ENCODE data around the gene GGT7.

GGT7 gene

GRCh38 chr20:34848597-34848996, 24.1 kb downstream of the GGT7 start:
- Histone ChIP-seq H3K18ac (ENCODE audit: low read length) (no peak overlapping the region), H4K8ac (ENCODE audit: low read depth, low read length) (no peak overlapping the region), H4K91ac (ENCODE audit: low read depth, low read length, poor library complexity) (no peak overlapping the region), H3K23ac (ENCODE audit: low read depth, low read length, poor library complexity) (no peak overlapping the region), H3K4me3 (ENCODE audit: low read length in 2 of 2) (no peak overlapping the region), H2BK120ac (ENCODE audit: low read depth, low read length) (no peak overlapping the region), H2BK5ac (ENCODE audit: low read length) (no peak overlapping the region), H2BK12ac (ENCODE audit: low read length) (no peak overlapping the region), H3K27me3 (ENCODE audit: control insufficient read depth in 3 of 3, insufficient read depth in 3 of 3, low read depth in 1 of 3, low read length in 3 of 3) (no peaks in the 10 kb centered on the region), H3K14ac (ENCODE audit: low read length) (no peak overlapping the region), H3K27ac (replicated peaks; ENCODE audit: low read length) (no peak overlapping the region), H3K9me3 (replicated peaks in 1 of 2; ENCODE audit: control insufficient read depth in 2 of 2, insufficient read depth in 1 of 2, low read depth in 1 of 2, low read length in 2 of 2) (no peaks in the 10 kb centered on the region), H3K9ac (ENCODE audit: low read depth, low read length, poor library complexity) (no peak overlapping the region), H3K79me1 (ENCODE audit: low read depth, low read length) (no peaks in the 10 kb centered on the region), H2AFZ (ENCODE audit: low read length) (no peak overlapping the region), H2AK5ac (ENCODE audit: low read depth, low read length) (no peak overlapping the region), H3K4ac (ENCODE audit: low read length) (no peak overlapping the region), H2BK15ac (ENCODE audit: low read length) (no peak overlapping the region), H3K4me1 (ENCODE audit: control insufficient read depth in 2 of 2, insufficient read depth in 1 of 2, low read depth in 1 of 2, low read length in 2 of 2) (no peaks in the 10 kb centered on the region), H3K4me2 (ENCODE audit: insufficient read depth, low read length, poor library complexity, severe bottlenecking) (no peak overlapping the region), H3K36me3 (replicated peaks in 1 of 2; ENCODE audit: control insufficient read depth in 2 of 2, insufficient read depth in 2 of 2, low read length in 2 of 2) (peaks cover 22 to 67% of the 10 kb centered on the region in 2 donors)
- no peak for DNase-seq (ENCODE audit: low spot score)
- WGBS, 2 donors (ENCODE audit: extremely low coverage in 2 of 2, insufficient read length in 2 of 2, insufficient replicate concordance in 1 of 2), result no CpG with 5 or more reads among the region's 5 CpGs

DNA sequence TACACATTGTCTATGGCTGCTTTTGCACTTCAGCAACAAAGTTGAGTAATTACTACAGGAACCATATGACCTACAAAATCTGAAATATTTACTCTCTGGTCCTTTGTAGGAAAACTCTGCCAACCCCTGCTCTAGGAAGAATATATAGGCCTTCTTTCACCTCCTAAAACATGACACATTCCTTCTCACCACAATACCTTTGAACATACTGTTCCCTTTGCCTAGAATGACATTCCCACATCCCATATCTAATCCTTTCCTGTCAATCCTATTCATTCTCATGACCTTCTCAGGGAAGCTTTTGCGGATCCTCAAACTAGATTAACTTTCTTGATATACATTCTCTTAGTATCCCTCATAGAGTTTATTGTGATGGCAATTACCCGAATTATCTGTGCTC, 29.2 kb downstream of the GGT7 start:
- H3K27ac ChIP-seq (replicated peaks; ENCODE audit: low read length), result no peak overlapping the region
- no CpG with 5 or more reads among the region's 2 CpGs for WGBS, 2 donors (ENCODE audit: extremely low coverage in 2 of 2, insufficient read length in 2 of 2, insufficient replicate concordance in 1 of 2)
- H2BK15ac ChIP-seq (ENCODE audit: low read length), result no peak overlapping the region
- H2BK120ac ChIP-seq (ENCODE audit: low read depth, low read length), result no peak overlapping the region
- H3K4me2 ChIP-seq (ENCODE audit: insufficient read depth, low read length, poor library complexity, severe bottlenecking), result no peak overlapping the region
- no peak overlapping the region for H3K4ac ChIP-seq (ENCODE audit: low read length)
- no peak overlapping the region for H3K18ac ChIP-seq (ENCODE audit: low read length)
- H2AFZ ChIP-seq (ENCODE audit: low read length), result no peak overlapping the region
- no peak overlapping the region for H3K23ac ChIP-seq (ENCODE audit: low read depth, low read length, poor library complexity)
- H3K79me1 ChIP-seq (ENCODE audit: low read depth, low read length), result no peaks in the 10 kb centered on the region
- H3K4me3 ChIP-seq (ENCODE audit: low read length in 2 of 2), result no peak overlapping the region
- no peak overlapping the region for H4K91ac ChIP-seq (ENCODE audit: low read depth, low read length, poor library complexity)
- no peak overlapping the region for H2BK5ac ChIP-seq (ENCODE audit: low read length)
- H4K8ac ChIP-seq (ENCODE audit: low read depth, low read length), result no peak overlapping the region
- no peak overlapping the region for H3K9ac ChIP-seq (ENCODE audit: low read depth, low read length, poor library complexity)
- H3K9me3 ChIP-seq (replicated peaks in 1 of 2; ENCODE audit: control insufficient read depth in 2 of 2, insufficient read depth in 1 of 2, low read depth in 1 of 2, low read length in 2 of 2), result no peaks in the 10 kb centered on the region
- no peak overlapping the region for H2AK5ac ChIP-seq (ENCODE audit: low read depth, low read length)
- no peaks in the 10 kb centered on the region for H3K4me1 ChIP-seq (ENCODE audit: control insufficient read depth in 2 of 2, insufficient read depth in 1 of 2, low read depth in 1 of 2, low read length in 2 of 2)
- no peaks in the 10 kb centered on the region for H3K27me3 ChIP-seq (ENCODE audit: control insufficient read depth in 3 of 3, insufficient read depth in 3 of 3, low read depth in 1 of 3, low read length in 3 of 3)
- no peak for DNase-seq (ENCODE audit: low spot score)
- H3K36me3 ChIP-seq (replicated peaks in 1 of 2; ENCODE audit: control insufficient read depth in 2 of 2, insufficient read depth in 2 of 2, low read length in 2 of 2), result peaks cover 3 to 24% of the 10 kb centered on the region in 2 donors
- H3K14ac ChIP-seq (ENCODE audit: low read length), result no peak overlapping the region
- H2BK12ac ChIP-seq (ENCODE audit: low read length), result no peak overlapping the region

DNA sequence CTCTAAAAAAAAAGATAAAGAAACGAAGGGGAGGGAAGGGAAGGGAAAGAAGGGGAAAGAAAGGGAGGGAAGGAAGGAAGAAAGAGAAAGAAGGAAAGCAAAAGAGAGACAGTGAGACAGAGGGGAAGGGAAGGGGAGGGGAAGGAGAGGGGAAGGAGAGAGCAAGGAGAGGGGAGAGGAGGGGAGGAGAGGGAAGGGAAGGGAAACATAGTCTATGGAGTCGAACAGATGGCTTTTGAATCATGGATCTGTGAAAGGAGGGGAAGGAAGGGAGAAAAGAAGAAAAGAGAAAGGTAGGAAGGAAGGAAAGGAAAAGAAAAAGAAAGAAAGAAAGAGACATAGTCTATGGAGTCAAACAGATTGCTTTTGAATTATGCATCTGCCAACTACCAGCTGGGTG, 30.5 kb downstream of the GGT7 start:
- H3K27ac ChIP-seq (replicated peaks; ENCODE audit: low read length), result no peak overlapping the region
- no peak overlapping the region for H2BK120ac ChIP-seq (ENCODE audit: low read depth, low read length)
- H3K4me2 ChIP-seq (ENCODE audit: insufficient read depth, low read length, poor library complexity, severe bottlenecking), result no peak overlapping the region
- no peak overlapping the region for H4K91ac ChIP-seq (ENCODE audit: low read depth, low read length, poor library complexity)
- H3K23ac ChIP-seq (ENCODE audit: low read depth, low read length, poor library complexity), result no peak overlapping the region
- H3K9ac ChIP-seq (ENCODE audit: low read depth, low read length, poor library complexity), result no peak overlapping the region
- H3K14ac ChIP-seq (ENCODE audit: low read length), result no peak overlapping the region
- H3K36me3 ChIP-seq (replicated peaks in 1 of 2; ENCODE audit: control insufficient read depth in 2 of 2, insufficient read depth in 2 of 2, low read length in 2 of 2), result peaks cover 3 to 15% of the 10 kb centered on the region in 2 donors
- no peak overlapping the region for H3K4ac ChIP-seq (ENCODE audit: low read length)
- no peak overlapping the region for H2BK15ac ChIP-seq (ENCODE audit: low read length)
- H2AK5ac ChIP-seq (ENCODE audit: low read depth, low read length), result no peak overlapping the region
- no peak overlapping the region for H4K8ac ChIP-seq (ENCODE audit: low read depth, low read length)
- no peak overlapping the region for H2BK5ac ChIP-seq (ENCODE audit: low read length)
- no peak overlapping the region for H2BK12ac ChIP-seq (ENCODE audit: low read length)
- DNase-seq (ENCODE audit: low spot score), result no peak
- WGBS, 2 donors (ENCODE audit: extremely low coverage in 2 of 2, insufficient read length in 2 of 2, insufficient replicate concordance in 1 of 2), result no CpG with 5 or more reads among the region's 2 CpGs
- no peak overlapping the region for H3K4me3 ChIP-seq (ENCODE audit: low read length in 2 of 2)
- no peaks in the 10 kb centered on the region for H3K79me1 ChIP-seq (ENCODE audit: low read depth, low read length)
- no peak overlapping the region for H3K18ac ChIP-seq (ENCODE audit: low read length)
- H3K27me3 ChIP-seq (ENCODE audit: control insufficient read depth in 3 of 3, insufficient read depth in 3 of 3, low read depth in 1 of 3, low read length in 3 of 3), result no peaks in the 10 kb centered on the region
- H2AFZ ChIP-seq (ENCODE audit: low read length), result no peak overlapping the region
- no peaks in the 10 kb centered on the region for H3K4me1 ChIP-seq (ENCODE audit: control insufficient read depth in 2 of 2, insufficient read depth in 1 of 2, low read depth in 1 of 2, low read length in 2 of 2)
- no peaks in the 10 kb centered on the region for H3K9me3 ChIP-seq (replicated peaks in 1 of 2; ENCODE audit: control insufficient read depth in 2 of 2, insufficient read depth in 1 of 2, low read depth in 1 of 2, low read length in 2 of 2)

DNA sequence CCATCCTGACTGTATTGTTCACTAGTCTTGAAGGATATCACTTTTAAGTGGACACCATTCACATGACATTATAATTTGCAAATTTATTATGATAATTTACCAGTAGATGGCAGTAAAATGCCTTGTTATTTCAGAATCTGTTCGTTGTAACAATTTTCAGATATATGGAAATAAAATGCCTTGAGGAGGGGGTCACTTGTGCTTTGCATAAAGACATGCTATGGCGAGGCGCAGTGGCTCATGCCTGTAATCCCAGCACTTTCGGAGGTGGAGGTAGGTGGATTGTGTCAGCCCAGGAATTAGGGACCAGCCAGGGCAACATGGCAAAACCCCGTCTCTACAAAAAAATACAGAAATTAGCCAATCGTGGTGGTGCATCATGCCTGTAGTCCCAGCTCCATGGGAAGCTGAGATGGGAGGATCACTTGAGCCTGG, 38.2 kb downstream of the GGT7 start:
- Histone ChIP-seq H2BK12ac (ENCODE audit: low read length) (no peak overlapping the region), H3K18ac (ENCODE audit: low read length) (no peak overlapping the region), H3K14ac (ENCODE audit: low read length) (no peak overlapping the region), H3K4me3 (ENCODE audit: low read length in 2 of 2) (no peak overlapping the region), H3K9me3 (replicated peaks in 1 of 2; ENCODE audit: control insufficient read depth in 2 of 2, insufficient read depth in 1 of 2, low read depth in 1 of 2, low read length in 2 of 2) (peaks cover 0 to 2% of the 10 kb centered on the region in 2 donors), H3K4me1 (ENCODE audit: control insufficient read depth in 2 of 2, insufficient read depth in 1 of 2, low read depth in 1 of 2, low read length in 2 of 2) (no peaks in the 10 kb centered on the region), H4K8ac (ENCODE audit: low read depth, low read length) (no peak overlapping the region), H3K23ac (ENCODE audit: low read depth, low read length, poor library complexity) (no peak overlapping the region), H2BK15ac (ENCODE audit: low read length) (no peak overlapping the region), H2BK120ac (ENCODE audit: low read depth, low read length) (no peak overlapping the region), H3K79me1 (ENCODE audit: low read depth, low read length) (no peaks in the 10 kb centered on the region), H3K36me3 (replicated peaks in 1 of 2; ENCODE audit: control insufficient read depth in 2 of 2, insufficient read depth in 2 of 2, low read length in 2 of 2) (no peaks in the 10 kb centered on the region), H2AFZ (ENCODE audit: low read length) (no peak overlapping the region), H3K27me3 (ENCODE audit: control insufficient read depth in 3 of 3, insufficient read depth in 3 of 3, low read depth in 1 of 3, low read length in 3 of 3) (no peaks in the 10 kb centered on the region), H2AK5ac (ENCODE audit: low read depth, low read length) (no peak overlapping the region), H3K4me2 (ENCODE audit: insufficient read depth, low read length, poor library complexity, severe bottlenecking) (no peak overlapping the region), H3K9ac (ENCODE audit: low read depth, low read length, poor library complexity) (no peak overlapping the region), H2BK5ac (ENCODE audit: low read length) (no peak overlapping the region), H3K4ac (ENCODE audit: low read length) (no peak overlapping the region), H3K27ac (replicated peaks; ENCODE audit: low read length) (no peak overlapping the region), H4K91ac (ENCODE audit: low read depth, low read length, poor library complexity) (no peak overlapping the region)
- no peak for DNase-seq (ENCODE audit: low spot score)
- WGBS, 2 donors (ENCODE audit: extremely low coverage in 2 of 2, insufficient read length in 2 of 2, insufficient replicate concordance in 1 of 2), result no CpG with 5 or more reads among the region's 6 CpGs

All from neuronal stem cell (in vitro differentiated cells).